H9 (cell line): ENCODE data around the gene CTSH. TPM values are rescaled to one million over a fixed set of nuclear protein-coding genes. Genes with fewer than 3 reads are reported as not detected.
"Not testable (repeated sequence)": the region's sequence is repeated elsewhere in the genome, so short reads cannot be mapped to it uniquely, and the experiment has no call there.

Source experiments
- DNase-seq: peaks from one replicate; pipeline ENCODE4 v3.0.0-alpha.2; 2017
- H2AFZ ChIP-seq: one replicate; pipeline ENCODE4 v1.6.1; 2013; ENCODE audit warnings: mild to moderate bottlenecking, low read length, control low read depth, moderate library complexity
- H2AK5ac ChIP-seq: 2 replicates; pipeline ENCODE4 v1.6.1; 2013; ENCODE audit warnings: low read length, control low read depth, mixed read lengths; ENCODE audit not compliant: insufficient read length
- H2BK120ac ChIP-seq: one replicate; pipeline ENCODE4 v1.6.1; 2013; ENCODE audit warnings: low read depth, mild to moderate bottlenecking, low read length, control low read depth, inconsistent platforms; ENCODE audit not compliant: poor library complexity, severe bottlenecking
- H2BK12ac ChIP-seq: 2 replicates; pipeline ENCODE4 v1.6.1; 2013; ENCODE audit warnings: low read length, control low read depth, mixed read lengths, low read depth; ENCODE audit not compliant: insufficient read length
- H2BK15ac ChIP-seq: 2 replicates; pipeline ENCODE4 v1.6.1; 2013; ENCODE audit warnings: low read depth, low read length, control low read depth
- H2BK20ac ChIP-seq: one replicate; pipeline ENCODE4 v1.6.1; 2013; ENCODE audit warnings: low read depth, mild to moderate bottlenecking, low read length, control low read depth, inconsistent platforms; ENCODE audit not compliant: poor library complexity, severe bottlenecking
- H2BK5ac ChIP-seq: 2 replicates; pipeline ENCODE4 v1.6.1; 2013; ENCODE audit warnings: low read length, control low read depth, mixed read lengths; ENCODE audit not compliant: insufficient read length
- H3K14ac ChIP-seq: 2 replicates; pipeline ENCODE4 v1.6.1; 2013; ENCODE audit warnings: low read length, control low read depth; ENCODE audit not compliant: insufficient read depth
- H3K18ac ChIP-seq: 2 replicates; pipeline ENCODE4 v1.6.1; 2013; ENCODE audit warnings: low read depth, mild to moderate bottlenecking, mixed read lengths, low read length, control low read depth; ENCODE audit not compliant: insufficient read length
- H3K23ac ChIP-seq: 2 replicates; pipeline ENCODE4 v1.6.1; 2013; ENCODE audit warnings: low read length, control low read depth, mixed read lengths, low read depth; ENCODE audit not compliant: insufficient read length
- H3K23me2 ChIP-seq: 2 replicates; pipeline ENCODE4 v1.6.1; 2013; ENCODE audit warnings: low read depth, mild to moderate bottlenecking, mixed read lengths, low read length, control low read depth; ENCODE audit not compliant: insufficient read length, poor library complexity, severe bottlenecking
- H3K27ac ChIP-seq: 2 replicates; pipeline ENCODE4 v1.5.1; 2013; ENCODE audit warnings: low read length, control low read depth, mixed read lengths, low read depth; ENCODE audit not compliant: insufficient read length
- H3K27me3 ChIP-seq: 2 replicates; pipeline ENCODE4 v1.6.1; 2013; ENCODE audit warnings: low read length, control low read depth, inconsistent platforms; ENCODE audit not compliant: insufficient read depth
- H3K4ac ChIP-seq: 2 replicates; pipeline ENCODE4 v1.6.1; 2013; ENCODE audit warnings: low read depth, mild to moderate bottlenecking, control low read depth, inconsistent platforms, low read length, moderate library complexity
- H3K4me1 ChIP-seq: 2 replicates; pipeline ENCODE4 v1.6.1; 2013; ENCODE audit warnings: low read length, control low read depth, inconsistent platforms; ENCODE audit not compliant: insufficient read depth
- H3K4me2 ChIP-seq: 2 replicates; pipeline ENCODE4 v1.6.1; 2013; ENCODE audit warnings: low read length, control low read depth, mixed read lengths; ENCODE audit not compliant: insufficient read length, insufficient read depth
- H3K56ac ChIP-seq: 2 replicates; pipeline ENCODE4 v1.6.1; 2013; ENCODE audit warnings: low read depth, mild to moderate bottlenecking, mixed read lengths, low read length, control low read depth; ENCODE audit not compliant: insufficient read length
- H3K79me1 ChIP-seq: 2 replicates; pipeline ENCODE4 v1.6.1; 2013; ENCODE audit warnings: low read depth, mild to moderate bottlenecking, moderate library complexity, low read length, control low read depth, inconsistent platforms; ENCODE audit not compliant: insufficient read depth, poor library complexity, severe bottlenecking
- H3K79me2 ChIP-seq: 2 replicates; pipeline ENCODE4 v1.6.1; 2013; ENCODE audit warnings: low read length, control low read depth, inconsistent platforms; ENCODE audit not compliant: insufficient read depth
- H3K9ac ChIP-seq: 2 replicates; pipeline ENCODE4 v1.6.1; 2013; ENCODE audit warnings: low read length, control low read depth, mixed read lengths; ENCODE audit not compliant: insufficient read length; ENCODE audit errors: extremely low read depth
- H3K9me3 ChIP-seq: one replicate; pipeline ENCODE4 v1.6.1; 2013; ENCODE audit warnings: low read depth, low read length, inconsistent platforms; ENCODE audit not compliant: control insufficient read depth
- H3T11ph ChIP-seq: one replicate; pipeline ENCODE4 v1.6.1; 2013; ENCODE audit warnings: mild to moderate bottlenecking, low read length, control low read depth, inconsistent platforms
- H4K20me1 ChIP-seq: one replicate; pipeline ENCODE4 v1.6.1; 2013; ENCODE audit not compliant: control insufficient read depth, insufficient read length, insufficient read depth
- H4K5ac ChIP-seq: 2 replicates; pipeline ENCODE4 v1.6.1; 2013; ENCODE audit warnings: low read depth, mild to moderate bottlenecking, mixed read lengths, low read length, control low read depth; ENCODE audit not compliant: insufficient read length
- H4K8ac ChIP-seq: replicated peaks from 2 replicates; pipeline ENCODE4 v1.6.1; 2013; ENCODE audit warnings: low read length, control low read depth, mixed read lengths, low read depth; ENCODE audit not compliant: insufficient read length
- H4K91ac ChIP-seq: 2 replicates; pipeline ENCODE4 v1.6.1; 2013; ENCODE audit warnings: low read depth, mild to moderate bottlenecking, moderate library complexity, mixed read lengths, low read length, control low read depth; ENCODE audit not compliant: insufficient read length
- H3K27ac Mint-ChIP-seq, 3 experiments: 2 replicates in 2 of 3; 3 replicates in 1 of 3; pipeline ENCODE4 v1.8.0; 2020 to 2021; ENCODE audit warnings: mixed read lengths in 3 of 3, mild to moderate bottlenecking in 1 of 3, moderate library complexity in 1 of 3
- H3K27me3 Mint-ChIP-seq: 2 replicates; pipeline ENCODE4 v1.8.0; 2021; ENCODE audit warnings: low read depth, mild to moderate bottlenecking, moderate library complexity, mixed read lengths
- H3K36me3 Mint-ChIP-seq, 3 experiments: 2 replicates in 2 of 3; 3 replicates in 1 of 3; pipeline ENCODE4 v1.8.0; 2020 to 2021; ENCODE audit warnings: low read depth in 3 of 3, mixed read lengths in 3 of 3; ENCODE audit not compliant: insufficient read depth in 1 of 3
- H3K4me1 Mint-ChIP-seq, 2 experiments: 2 replicates each; pipeline ENCODE4 v1.8.0; 2020; ENCODE audit warnings: mixed read lengths in 2 of 2
- H3K4me3 Mint-ChIP-seq, 2 experiments: 2 replicates in 1 of 2; 3 replicates in 1 of 2; pipeline ENCODE4 v1.8.0; 2020 to 2021; ENCODE audit warnings: mild to moderate bottlenecking in 2 of 2, mixed read lengths in 2 of 2, moderate library complexity in 1 of 2
- H3K9me3 Mint-ChIP-seq, 2 experiments: 2 replicates in 1 of 2; 3 replicates in 1 of 2; pipeline ENCODE4 v1.8.0; 2020; ENCODE audit warnings: mild to moderate bottlenecking in 2 of 2, mixed read lengths in 2 of 2, moderate library complexity in 1 of 2
- CTCF ChIP-seq: fragments of 200-600 bp; sonication (generic); conservative IDR thresholded peaks from 3 replicates; pipeline ENCODE4 v1.8.0; 2021; ENCODE audit warnings: antibody characterized with exemption, mild to moderate bottlenecking
- WGBS: extraction: QIAGEN DNeasy Blood & Tissue Kit; methylation state at CpG from one replicate; pipeline ENCODE4 v1.1.7; 2013; ENCODE audit warnings: missing lambda C conversion rate, low lambda C conversion rate, mixed read lengths; ENCODE audit not compliant: insufficient read length; ENCODE audit errors: extremely low coverage; 5-methylcytosine and 5-hydroxymethylcytosine counted together
- total RNA-seq: library from RNA; stranded (reverse); gene quantifications from 2 replicates; pipeline ENCODE4 v1.2.1, GENCODE V29; 2021

Gene CTSH
- total RNA-seq, 1 experiment from 2014 or later: 15.5 TPM

- Histone ChIP-seq H2BK15ac (no peak overlapping the region), H2AFZ (no peak overlapping the region), H4K5ac (no peak overlapping the region), H2BK20ac (no peak overlapping the region), H3K9me3 (no peaks in the 10 kb centered on the region), H3K79me2 (no peaks in the 10 kb centered on the region), H2BK5ac (no peak overlapping the region), H3K18ac (no peak overlapping the region), H3K27me3 (no peaks in the 10 kb centered on the region), H3K4me1 (no peaks in the 10 kb centered on the region), H3K14ac (no peak overlapping the region), H3K79me1 (no peaks in the 10 kb centered on the region), H3K23ac (no peak overlapping the region), H3K56ac (no peak overlapping the region), H2BK12ac (no peak overlapping the region), H3K23me2 (no peaks in the 10 kb centered on the region), H2AK5ac (no peak overlapping the region), H4K20me1 (no peaks in the 10 kb centered on the region), H4K8ac (no peak overlapping the region), H3K27ac (no peak overlapping the region), H3K4me2 (no peak overlapping the region), H3T11ph (no peak overlapping the region), H2BK120ac (no peak overlapping the region), H3K9ac (no peak overlapping the region), H3K4ac (no peak overlapping the region), H4K91ac (no peak overlapping the region)
- peaks cover 4% of the 10 kb centered on the region in 2 experiments; a peak in 2 of 4 replicates for H3K4me1 Mint-ChIP-seq
- H3K9me3 Mint-ChIP-seq: no peaks in the 10 kb centered on the region; a peak in 1 of 5 replicates
- no peak overlapping the region; a peak in 1 of 7 replicates for H3K27ac Mint-ChIP-seq
- H3K4me3 Mint-ChIP-seq: no peak overlapping the region
- no peak for DNase-seq
- no CpG with 5 or more reads among the region's 14 CpGs for WGBS
- H3K27me3 Mint-ChIP-seq: peaks cover 7% of the 10 kb centered on the region; the same call in 1 of the 2 replicates
- no peak for TF ChIP-seq CTCF
- peaks cover 0 to 8% (median 7%) of the 10 kb centered on the region in 3 experiments; a peak in 5 of 7 replicates for H3K36me3 Mint-ChIP-seq
Measured at GRCh38 chr15:78928616-78929093, 16.2 kb downstream of the CTSH start.

- H3K27me3 ChIP-seq, H3T11ph ChIP-seq, H3K23ac ChIP-seq, H2BK15ac ChIP-seq, H4K20me1 ChIP-seq, H3K18ac ChIP-seq, H3K79me1 ChIP-seq, H2AK5ac ChIP-seq, H2BK120ac ChIP-seq, H3K23me2 ChIP-seq, H3K79me2 ChIP-seq, H3K4me1 Mint-ChIP-seq, H3K27ac Mint-ChIP-seq, H2BK20ac ChIP-seq, H4K91ac ChIP-seq, H3K14ac ChIP-seq, H3K9me3 ChIP-seq, H4K5ac ChIP-seq, H2AFZ ChIP-seq, H4K8ac ChIP-seq, DNase-seq, H3K4me2 ChIP-seq, H3K4ac ChIP-seq, H3K27me3 Mint-ChIP-seq, H2BK12ac ChIP-seq, H3K9ac ChIP-seq, H3K27ac ChIP-seq, H3K56ac ChIP-seq, H3K4me1 ChIP-seq, H3K9me3 Mint-ChIP-seq, H3K4me3 Mint-ChIP-seq, H2BK5ac ChIP-seq: not testable (repeated sequence)
- H3K36me3 Mint-ChIP-seq: peaks cover 0 to 12% (median 11%) of the 10 kb centered on the region in 3 experiments; a peak in 5 of 7 replicates
- WGBS: no CpG with 5 or more reads among the region's 14 CpGs
Measured at GRCh38 chr15:78928176-78928575, 16.7 kb downstream of the CTSH start.
